CD14-positive monocyte (primary cell): Measurements from ENCODE around the gene ARHGAP10. TPM values are rescaled to one million over a fixed set of nuclear protein-coding genes. Genes with fewer than 3 reads are reported as not detected.
A peak's percentile ranks its signal among the peaks of the same experiment; 100 is the strongest.

Source experiments
- DNase-seq, 3 donors: peaks; one replicate each; pipeline ENCODE4 v3.0.0-alpha.2; 2011 to 2022
- H2AFZ ChIP-seq: 2 replicates; pipeline ENCODE4 v1.6.0; 2012; ENCODE audit warnings: mild to moderate bottlenecking, low read depth, low read length, inconsistent platforms; ENCODE audit not compliant: insufficient read depth, poor library complexity, severe bottlenecking
- H3K27ac ChIP-seq, 2 donors: 1 replicate in 1 of 2; 2 replicates in 1 of 2; pipeline ENCODE4 v1.5.1; 2012 to 2013; ENCODE audit warnings: low read length in 2 of 2, control low read depth in 1 of 2, inconsistent platforms in 1 of 2, low read depth in 1 of 2, mild to moderate bottlenecking in 1 of 2
- H3K27me3 ChIP-seq, 2 donors: one replicate each; pipeline versions ENCODE4 v1.6.0 to v1.6.1; 2011 to 2013; ENCODE audit warnings: low read length in 2 of 2; ENCODE audit not compliant: control insufficient read depth in 2 of 2, insufficient read depth in 2 of 2
- H3K36me3 ChIP-seq, 2 donors: replicated peaks in 1 of 2; 1 replicate in 1 of 2; 2 replicates in 1 of 2; pipeline versions ENCODE4 v1.5.1 to v1.6.1; 2012 to 2013; ENCODE audit warnings: low read length in 2 of 2, control low read depth in 1 of 2, inconsistent platforms in 1 of 2, mild to moderate bottlenecking in 1 of 2; ENCODE audit not compliant: insufficient read depth in 2 of 2, control insufficient read depth in 1 of 2
- H3K4me1 ChIP-seq, 2 donors: 1 replicate in 1 of 2; 2 replicates in 1 of 2; pipeline versions ENCODE4 v1.5.1 to v1.6.1; 2012 to 2013; ENCODE audit warnings: low read length in 2 of 2, control low read depth in 1 of 2, inconsistent platforms in 1 of 2, mild to moderate bottlenecking in 1 of 2, moderate library complexity in 1 of 2; ENCODE audit not compliant: insufficient read depth in 2 of 2, control insufficient read depth in 1 of 2
- H3K4me2 ChIP-seq: replicated peaks from 2 replicates; pipeline ENCODE3; 2012; ENCODE audit warnings: low read length, moderate library complexity, mild to moderate bottlenecking; ENCODE audit not compliant: poor library complexity, severe bottlenecking; ENCODE audit errors: extremely low read depth
- H3K4me3 ChIP-seq, 3 experiments: fragments of 200-600 bp in 1 of 3; sonication (generic) in 1 of 3; replicated peaks in 1 of 3; 1 replicate in 2 of 3; 2 replicates in 1 of 3; pipeline ENCODE4 v1.5.1; 2011 to 2013; ENCODE audit warnings: low read length in 3 of 3, mild to moderate bottlenecking in 3 of 3, control low read depth in 2 of 3, low read depth in 2 of 3, inconsistent platforms in 1 of 3, moderate library complexity in 1 of 3
- H3K79me2 ChIP-seq: 2 replicates; pipeline ENCODE4 v1.6.0; 2012; ENCODE audit warnings: mild to moderate bottlenecking, control low read depth, inconsistent platforms, low read length, moderate library complexity; ENCODE audit not compliant: insufficient read depth
- H3K9ac ChIP-seq: 2 replicates; pipeline ENCODE4 v1.6.0; 2017; ENCODE audit warnings: low read length, mild to moderate bottlenecking; ENCODE audit not compliant: insufficient read depth, poor library complexity, severe bottlenecking
- H3K9me3 ChIP-seq, 2 donors: replicated peaks in 1 of 2; 1 replicate in 1 of 2; 2 replicates in 1 of 2; pipeline versions ENCODE4 v1.5.1 to v1.6.1; 2012 to 2013; ENCODE audit warnings: low read length in 2 of 2, control low read depth in 1 of 2; ENCODE audit not compliant: control insufficient read depth in 1 of 2, insufficient read depth in 1 of 2
- H4K20me1 ChIP-seq: 2 replicates; pipeline ENCODE4 v1.6.0; 2012; ENCODE audit warnings: mild to moderate bottlenecking, low read length, control low read depth, moderate library complexity; ENCODE audit not compliant: insufficient read depth
- H3K27ac Mint-ChIP-seq, 7 donors: one replicate each; pipeline ENCODE4 v1.8.0; 2020; ENCODE audit warnings: mild to moderate bottlenecking in 7 of 7, mixed read lengths in 7 of 7, moderate library complexity in 6 of 7, inconsistent platforms in 2 of 7
- H3K27me3 Mint-ChIP-seq, 3 donors: one replicate each; pipeline ENCODE4 v1.8.0; 2021 to 2022; ENCODE audit warnings: low read depth in 3 of 3, mild to moderate bottlenecking in 3 of 3, mixed read lengths in 3 of 3, moderate library complexity in 3 of 3, inconsistent platforms in 1 of 3
- H3K36me3 Mint-ChIP-seq, 2 donors: one replicate each; pipeline ENCODE4 v1.8.0; 2020; ENCODE audit warnings: mixed read lengths in 2 of 2, inconsistent platforms in 1 of 2, mild to moderate bottlenecking in 1 of 2
- H3K4me1 Mint-ChIP-seq: one replicate; pipeline ENCODE4 v1.8.0; 2020; ENCODE audit warnings: mild to moderate bottlenecking, mixed read lengths
- H3K4me3 Mint-ChIP-seq, 2 donors: one replicate each; pipeline ENCODE4 v1.8.0; 2020; ENCODE audit warnings: mild to moderate bottlenecking in 2 of 2, mixed read lengths in 2 of 2, moderate library complexity in 1 of 2
- H3K9me3 Mint-ChIP-seq, 7 donors: one replicate each; pipeline ENCODE4 v1.8.0; 2020 to 2022; ENCODE audit warnings: mixed read lengths in 7 of 7, mild to moderate bottlenecking in 6 of 7, moderate library complexity in 6 of 7, inconsistent platforms in 2 of 7
- CTCF ChIP-seq: fragments of 200-600 bp; IDR thresholded peaks from one replicate; pipeline ENCODE4 v1.8.0; 2022; ENCODE audit warnings: antibody characterized with exemption, mild to moderate bottlenecking
- WGBS: methylation state at CpG from one replicate; pipeline ENCODE4 v1.1.5; 2013; ENCODE audit warnings: missing lambda C conversion rate; ENCODE audit not compliant: insufficient coverage; 5-methylcytosine and 5-hydroxymethylcytosine counted together
- intact Hi-C, 2 donors: fragments of 100-400 bp; cut with micrococcal nuclease; formaldehyde crosslinking; loops; one replicate each; pipeline versions ENCODE4 v1.15.0 to v1.15.1; 2023
- polyA plus RNA-seq, 3 donors: library from polyadenylated mRNA; depleted of rRNA in 1 of 3; unstranded in 2 of 3; stranded (reverse) in 1 of 3; fragments of 300-500 nt in 2 of 3; fragments of >200 nt in 1 of 3; fragmentation: Illumina TruSeq in 2 of 3; gene quantifications; 1 replicate in 2 of 3; 2 replicates in 1 of 3; pipeline ENCODE4 v1.2.3, GENCODE V29; 2012 to 2021

ARHGAP10 gene
- polyA plus RNA-seq, 3 donors: 1.7 to 4.3 (median 3.0) TPM

- 81% methylated on average over 3 of the region's 5 CpGs for WGBS
- TF ChIP-seq CTCF: no peak
- H3K79me2 ChIP-seq: peaks cover 32% of the 10 kb centered on the region
- no peak overlapping the region for H3K27ac ChIP-seq
- peak overlapping the region; percentile 97 to 98 for H3K4me3 Mint-ChIP-seq
- no peaks in the 10 kb centered on the region for H3K9me3 ChIP-seq
- H3K27me3 ChIP-seq: peaks cover 0 to 5% of the 10 kb centered on the region in 2 donors
- peaks cover 5 to 16% (median 11%) of the 10 kb centered on the region in 3 donors for H3K27me3 Mint-ChIP-seq
- H3K4me1 Mint-ChIP-seq: peaks cover 26% of the 10 kb centered on the region
- no peaks in the 10 kb centered on the region for H3K36me3 Mint-ChIP-seq
- H3K4me3 ChIP-seq: peak overlapping the region in 1 of 3 experiments; percentile 87
- peak overlapping the region in 1 of 7 donors; percentile 52 for H3K27ac Mint-ChIP-seq
- H3K9ac ChIP-seq: no peak overlapping the region
- no peak overlapping the region for H2AFZ ChIP-seq
- no peaks in the 10 kb centered on the region for H3K36me3 ChIP-seq
- no peaks in the 10 kb centered on the region for H3K9me3 Mint-ChIP-seq
- H4K20me1 ChIP-seq: peaks cover 5% of the 10 kb centered on the region
- peaks cover 19 to 31% of the 10 kb centered on the region in 2 donors for H3K4me1 ChIP-seq
- H3K4me2 ChIP-seq: peak overlapping the region; percentile 83
- no peak for DNase-seq
- intact Hi-C loops: loop anchor here (5.0 to 10.0 kb wide), 2 partner anchors 43 to 131 kb away; no protein-coding TSS in a partner anchor
Observed at GRCh38 chr4:147733716-147734344, 1.9 kb downstream of the ARHGAP10 start.

GRCh38 chr4:147734496-147734895, 2.6 kb downstream of the ARHGAP10 start:
- Histone ChIP-seq H3K9me3 (no peaks in the 10 kb centered on the region), H3K79me2 (peaks cover 32% of the 10 kb centered on the region), H3K9ac (no peak overlapping the region), H3K27me3 (peaks cover 0 to 5% of the 10 kb centered on the region in 2 donors), H3K27ac (no peak overlapping the region), H3K4me3 (no peak overlapping the region), H4K20me1 (peaks cover 5% of the 10 kb centered on the region), H3K4me1 (peaks cover 19 to 31% of the 10 kb centered on the region in 2 donors), H3K36me3 (no peaks in the 10 kb centered on the region), H3K4me2 (no peak overlapping the region), H2AFZ (no peak overlapping the region)
- DNase-seq: no peak
- H3K4me3 Mint-ChIP-seq: no peak overlapping the region
- intact Hi-C loops: loop anchor here (5.0 to 10.0 kb wide), 2 partner anchors 43 to 130 kb away; no protein-coding TSS in a partner anchor
- H3K27me3 Mint-ChIP-seq: peaks cover 5 to 15% (median 11%) of the 10 kb centered on the region in 3 donors
- peaks cover 26% of the 10 kb centered on the region for H3K4me1 Mint-ChIP-seq
- no peaks in the 10 kb centered on the region for H3K36me3 Mint-ChIP-seq
- no peak for TF ChIP-seq CTCF
- WGBS: no CpG with 5 or more reads among the region's 3 CpGs
- no peaks in the 10 kb centered on the region for H3K9me3 Mint-ChIP-seq
- H3K27ac Mint-ChIP-seq: no peak overlapping the region
